Testis (tissue), 3 donors: ENCODE measurements around the gene RGS10. TPM values are rescaled to one million over a fixed set of nuclear protein-coding genes. Genes with fewer than 3 reads are reported as not detected.

Source experiments
- DNase-seq: peaks from one replicate; pipeline ENCODE4 v3.0.0-alpha.2; 2019
- H3K27ac ChIP-seq, 2 donors: fragments of 200-600 bp; sonication (generic); one replicate each; pipeline ENCODE4 v1.5.1; 2019
- H3K27me3 ChIP-seq: fragments of 200-600 bp; sonication (generic); one replicate; pipeline ENCODE4 v1.5.1; 2019
- H3K36me3 ChIP-seq: fragments of 200-600 bp; sonication (generic); one replicate; pipeline ENCODE4 v1.5.1; 2017; ENCODE audit warnings: low read depth; ENCODE audit errors: missing control alignments
- H3K4me1 ChIP-seq: fragments of 200-600 bp; sonication (generic); one replicate; pipeline ENCODE4 v1.5.1; 2019
- H3K4me3 ChIP-seq, 2 donors: fragments of 200-600 bp; sonication (generic); one replicate each; pipeline ENCODE4 v1.5.1; 2017 to 2019
- H3K9me3 ChIP-seq: fragments of 200-600 bp; sonication (generic); one replicate; pipeline ENCODE4 v1.5.1; 2017
- POLR2A ChIP-seq: fragments of 450-650 bp; IDR thresholded peaks from one replicate; pipeline ENCODE4 v1.6.1; 2017; ENCODE audit warnings: antibody characterized with exemption, mild to moderate bottlenecking, moderate library complexity
- WGBS, 2 donors: methylation state at CpG; one replicate each; pipeline ENCODE4 v1.1.5; 2018; 5-methylcytosine and 5-hydroxymethylcytosine counted together
- intact Hi-C: fragments of 100-400 bp; cut with DNase I; formaldehyde crosslinking; loops from one replicate; pipeline ENCODE4 v1.15.1; 2023; ENCODE audit warnings: low total_unique reads
- polyA plus RNA-seq: library from polyadenylated mRNA; stranded (reverse); fragments of 350-450 nt; fragmentation: Illumina TruSeq; extraction: RNeasy Lipid Tissue Mini Kit (QIAGEN cat#74804); gene quantifications from one replicate; pipeline ENCODE4 v1.2.3, GENCODE V29; 2014; ENCODE audit warnings: low read depth, low replicate concordance; ENCODE audit not compliant: insufficient read depth
- total RNA-seq, 2 donors: library from RNA; depleted of rRNA; stranded (reverse); fragments of >200 nt; gene quantifications; one replicate each; pipeline ENCODE4 v1.2.3, GENCODE V29; 2016
- TF ChIP-seq, protein P1 (sequence below), 3 experiments: fragments of 450-650 bp in 2 of 3; fragments of 200-600 bp in 1 of 3; sonication (generic) in 1 of 3; IDR thresholded peaks; one replicate each; pipeline ENCODE4 v1.5.1; 2016 to 2019; ENCODE audit warnings: antibody characterized with exemption in 3 of 3, mild to moderate bottlenecking in 2 of 3, moderate library complexity in 1 of 3

Gene RGS10
- total and polyA plus RNA-seq, 3 donors from 2014 or later = 3.6 to 13.7 (median 7.1) TPM

DNA sequence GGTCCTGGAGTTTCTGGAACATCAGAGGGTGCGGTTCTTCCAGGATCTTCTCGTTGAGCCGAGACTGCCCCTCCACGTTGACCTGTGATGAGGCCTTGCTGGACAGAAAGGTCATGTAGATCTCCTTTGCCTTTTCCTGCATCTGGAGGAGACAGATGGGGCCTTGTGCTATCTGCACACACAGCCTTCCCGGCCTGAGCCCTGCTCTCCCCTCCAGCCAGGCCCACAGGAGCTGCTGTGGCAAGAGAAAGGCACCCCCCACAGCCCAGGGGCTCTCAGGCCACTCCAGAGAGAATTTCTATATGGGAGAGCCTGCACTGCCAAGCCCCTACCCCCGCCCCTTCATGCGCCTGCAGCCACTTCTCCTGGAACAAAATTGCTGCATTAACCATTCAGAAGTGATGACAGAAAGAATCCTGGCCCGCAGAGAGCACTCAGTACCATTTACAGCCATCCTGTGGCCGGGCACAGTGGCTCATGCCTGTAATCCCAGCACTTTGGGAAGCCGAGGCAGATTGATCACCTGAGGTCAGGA is 26.9 kb downstream of the RGS10 start:
- Histone ChIP-seq H3K4me3 (no peak overlapping the region), H3K36me3 (no peaks in the 10 kb centered on the region), H3K9me3 (no peaks in the 10 kb centered on the region), H3K27ac (no peak overlapping the region), H3K27me3 (no peaks in the 10 kb centered on the region), H3K4me1 (no peaks in the 10 kb centered on the region)
- TF ChIP-seq, protein P1, sequence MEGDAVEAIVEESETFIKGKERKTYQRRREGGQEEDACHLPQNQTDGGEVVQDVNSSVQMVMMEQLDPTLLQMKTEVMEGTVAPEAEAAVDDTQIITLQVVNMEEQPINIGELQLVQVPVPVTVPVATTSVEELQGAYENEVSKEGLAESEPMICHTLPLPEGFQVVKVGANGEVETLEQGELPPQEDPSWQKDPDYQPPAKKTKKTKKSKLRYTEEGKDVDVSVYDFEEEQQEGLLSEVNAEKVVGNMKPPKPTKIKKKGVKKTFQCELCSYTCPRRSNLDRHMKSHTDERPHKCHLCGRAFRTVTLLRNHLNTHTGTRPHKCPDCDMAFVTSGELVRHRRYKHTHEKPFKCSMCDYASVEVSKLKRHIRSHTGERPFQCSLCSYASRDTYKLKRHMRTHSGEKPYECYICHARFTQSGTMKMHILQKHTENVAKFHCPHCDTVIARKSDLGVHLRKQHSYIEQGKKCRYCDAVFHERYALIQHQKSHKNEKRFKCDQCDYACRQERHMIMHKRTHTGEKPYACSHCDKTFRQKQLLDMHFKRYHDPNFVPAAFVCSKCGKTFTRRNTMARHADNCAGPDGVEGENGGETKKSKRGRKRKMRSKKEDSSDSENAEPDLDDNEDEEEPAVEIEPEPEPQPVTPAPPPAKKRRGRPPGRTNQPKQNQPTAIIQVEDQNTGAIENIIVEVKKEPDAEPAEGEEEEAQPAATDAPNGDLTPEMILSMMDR (IDR thresholded peaks at IDR 0.05) = no peak
- TF ChIP-seq POLR2A = no peak
- DNase-seq = no peak
- intact Hi-C loops = no loop called here
- WGBS, 2 donors = 91 to 92% methylated on average over 10 of the region's 10 CpGs

DNA sequence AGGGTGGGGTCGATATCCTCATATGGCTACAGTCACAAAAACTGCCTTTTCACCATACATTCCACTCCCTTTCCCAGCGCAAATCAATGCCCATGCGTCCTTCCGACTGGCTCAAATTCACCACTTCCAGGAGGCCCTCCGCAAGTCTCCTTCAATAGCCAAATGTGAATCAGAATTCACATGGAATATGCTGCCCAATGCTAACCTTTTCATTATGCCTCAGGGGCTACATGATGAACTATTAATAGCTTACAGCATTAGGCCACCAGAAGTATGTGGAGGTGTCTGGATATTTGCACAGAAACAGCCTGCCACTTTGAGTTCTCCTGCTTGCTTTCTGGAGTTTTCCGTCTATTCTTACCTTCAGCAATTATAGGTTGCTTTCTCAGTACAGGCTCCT is 27.7 kb downstream of the RGS10 start:
- H3K4me3 ChIP-seq = no peak overlapping the region
- no peaks in the 10 kb centered on the region for H3K27me3 ChIP-seq
- peaks cover 4% of the 10 kb centered on the region for H3K4me1 ChIP-seq
- H3K9me3 ChIP-seq = no peaks in the 10 kb centered on the region
- H3K27ac ChIP-seq = no peak overlapping the region
- intact Hi-C loops = no loop called here
- TF ChIP-seq, protein P1 (IDR thresholded peaks at IDR 0.05) = no peak
- no peak for TF ChIP-seq POLR2A
- no peaks in the 10 kb centered on the region for H3K36me3 ChIP-seq
- WGBS, 2 donors = 88 to 90% methylated on average over 6 of the region's 6 CpGs
- DNase-seq = no peak

DNA sequence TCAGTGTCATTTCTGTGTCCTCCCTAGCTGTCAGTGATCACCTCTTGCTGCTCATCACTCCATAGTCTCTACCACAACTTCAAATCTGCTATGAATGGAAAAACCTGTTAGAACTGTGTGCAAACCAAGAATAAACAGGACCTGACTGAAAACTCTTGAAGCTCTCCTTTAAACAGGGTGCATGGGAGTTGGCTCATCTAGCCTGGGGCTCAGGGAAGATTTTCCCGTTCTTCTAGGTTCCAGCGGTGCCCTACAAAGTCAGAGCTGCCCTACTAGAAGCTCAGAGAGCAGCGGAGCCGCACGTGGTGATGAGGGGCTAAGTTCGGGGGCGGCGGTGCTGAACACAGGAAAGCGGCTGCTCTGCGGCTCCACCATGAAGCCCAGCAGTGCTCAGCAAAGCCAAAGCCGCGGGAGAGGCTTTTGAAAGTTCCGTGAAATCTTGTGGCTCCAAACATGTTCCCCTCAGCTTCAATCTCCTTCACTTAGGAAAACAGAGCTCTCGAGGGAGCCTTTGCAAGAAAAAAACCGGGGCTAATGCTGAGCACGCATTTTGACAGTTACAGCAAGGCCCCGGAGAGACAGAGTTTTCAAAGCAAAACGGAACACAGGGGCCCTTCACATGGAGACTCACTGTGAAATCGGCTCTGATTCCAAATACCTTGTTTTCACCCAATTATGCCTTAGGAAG is 30.5 kb downstream of the RGS10 start:
- DNase-seq = peak; percentile 22
- no peak for TF ChIP-seq POLR2A
- TF ChIP-seq, protein P1 (IDR thresholded peaks at IDR 0.05) = no peak
- Histone ChIP-seq H3K27ac (no peak overlapping the region), H3K4me1 (peaks cover 4% of the 10 kb centered on the region), H3K36me3 (no peaks in the 10 kb centered on the region), H3K27me3 (no peaks in the 10 kb centered on the region), H3K9me3 (no peaks in the 10 kb centered on the region), H3K4me3 (peak overlapping the region in 1 of 2 donors; percentile 13)
- intact Hi-C loops = no loop called here
- 66 to 71% methylated on average over 17 to 19 of the region's 19 CpGs for WGBS, 2 donors

DNA sequence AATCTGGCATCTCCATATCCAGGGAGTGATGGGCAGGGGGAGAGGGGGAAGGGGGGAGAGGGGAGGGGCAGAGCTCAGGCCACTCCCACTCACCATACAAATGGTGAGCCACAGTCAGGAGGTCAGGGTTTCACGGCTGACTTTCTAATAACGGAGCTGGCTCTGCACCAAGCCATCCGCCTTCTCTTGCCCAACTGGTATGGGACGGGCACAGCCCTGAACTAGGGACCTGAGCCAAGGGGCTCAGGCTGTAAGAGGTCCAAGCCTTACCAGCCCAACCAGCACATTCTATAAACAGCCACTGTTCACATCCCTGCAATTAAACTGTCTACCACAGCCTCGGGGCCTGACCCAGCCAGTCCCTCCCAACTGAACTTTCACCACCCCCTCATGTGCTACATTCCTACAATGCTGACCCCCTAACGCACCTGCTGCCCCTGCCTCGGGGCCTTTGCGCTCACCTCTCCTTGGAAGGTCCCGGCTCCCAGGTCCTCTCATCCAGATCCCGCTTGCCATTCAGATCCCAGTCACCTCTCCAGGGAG is 32.5 kb downstream of the RGS10 start:
- no peaks in the 10 kb centered on the region for H3K27me3 ChIP-seq
- 74 to 76% methylated on average over 10 of the region's 10 CpGs for WGBS, 2 donors
- no peak for DNase-seq
- no peaks in the 10 kb centered on the region for H3K9me3 ChIP-seq
- no peak overlapping the region for H3K27ac ChIP-seq
- intact Hi-C loops = no loop called here
- TF ChIP-seq, protein P1 (IDR thresholded peaks at IDR 0.05) = no peak
- TF ChIP-seq POLR2A = no peak
- H3K4me3 ChIP-seq = no peak overlapping the region
- H3K4me1 ChIP-seq = peaks cover 4% of the 10 kb centered on the region
- no peaks in the 10 kb centered on the region for H3K36me3 ChIP-seq

DNA sequence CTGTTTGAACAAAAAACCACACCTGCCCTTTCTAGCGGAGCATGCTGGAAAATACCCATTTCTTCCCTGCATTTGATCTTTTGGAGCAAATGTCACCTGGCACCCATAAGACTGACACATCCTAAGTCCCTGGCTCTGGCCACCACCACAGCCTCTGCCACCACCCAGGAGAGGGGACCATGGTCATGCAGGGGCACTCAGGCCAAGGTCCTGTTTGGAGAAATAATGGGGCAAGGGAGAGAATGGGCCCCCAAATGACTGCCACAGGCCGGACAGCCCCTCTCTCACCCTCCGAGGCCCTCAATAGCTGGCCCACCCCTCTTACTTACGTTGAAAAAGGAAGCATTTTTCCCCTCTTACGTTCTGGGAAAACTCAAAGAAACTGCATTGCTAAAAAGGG is 35.4 kb downstream of the RGS10 start:
- no peak overlapping the region for H3K4me3 ChIP-seq
- H3K27me3 ChIP-seq = no peaks in the 10 kb centered on the region
- no peak for DNase-seq
- no peaks in the 10 kb centered on the region for H3K9me3 ChIP-seq
- TF ChIP-seq, protein P1 (IDR thresholded peaks at IDR 0.05) = no peak
- H3K4me1 ChIP-seq = peaks cover 4% of the 10 kb centered on the region
- H3K27ac ChIP-seq = no peak overlapping the region
- WGBS, 2 donors = 90 to 91% methylated on average over 5 of the region's 5 CpGs
- intact Hi-C loops = no loop called here
- H3K36me3 ChIP-seq = no peaks in the 10 kb centered on the region
